Fibroblast of lung (primary cell): ENCODE results near the gene PLXNA4. TPM values are rescaled to one million over a fixed set of nuclear protein-coding genes. Genes with fewer than 3 reads are reported as not detected.

Experiments
- DNase-seq, 2 donors: peaks; one replicate each; pipeline versions ENCODE4 v3.0.0 to v3.0.0-alpha.2; 2010; ENCODE audit warnings: low read depth in 2 of 2
- H2AFZ ChIP-seq: 2 replicates; pipeline ENCODE4 v1.5.1; 2012; ENCODE audit warnings: low read length, control low read depth, inconsistent platforms
- H3K27ac ChIP-seq: 2 replicates; pipeline ENCODE4 v1.5.1; 2011; ENCODE audit warnings: low read length, control low read depth; ENCODE audit not compliant: insufficient read depth
- H3K27me3 ChIP-seq: 2 replicates; pipeline ENCODE4 v1.5.1; 2011; ENCODE audit warnings: mild to moderate bottlenecking, low read length; ENCODE audit not compliant: control insufficient read depth, insufficient read depth
- H3K36me3 ChIP-seq: 2 replicates; pipeline ENCODE4 v1.5.1; 2011; ENCODE audit warnings: low read length; ENCODE audit not compliant: control insufficient read depth, insufficient read depth
- H3K4me1 ChIP-seq: 2 replicates; pipeline ENCODE4 v1.5.1; 2011; ENCODE audit warnings: low read length; ENCODE audit not compliant: control insufficient read depth, insufficient read depth; ENCODE audit errors: extremely low read depth
- H3K4me2 ChIP-seq: 2 replicates; pipeline ENCODE4 v1.5.1; 2011; ENCODE audit warnings: low read length, control low read depth; ENCODE audit not compliant: insufficient read depth; ENCODE audit errors: extremely low read depth
- H3K4me3 ChIP-seq, 4 experiments: fragments of 200-600 bp in 1 of 4; sonication (generic) in 1 of 4; replicated peaks in 1 of 4; 2 replicates each; pipeline ENCODE4 v1.5.1; 2011 to 2016; ENCODE audit warnings: low read length in 4 of 4, low read depth in 3 of 4, mild to moderate bottlenecking in 3 of 4, control low read depth in 2 of 4, inconsistent platforms in 1 of 4, mixed read lengths in 1 of 4; ENCODE audit not compliant: insufficient read depth in 1 of 4; ENCODE audit errors: control extremely low read depth in 1 of 4
- H3K79me2 ChIP-seq: 2 replicates; pipeline ENCODE4 v1.5.1; 2012; ENCODE audit warnings: mild to moderate bottlenecking, low read length, inconsistent platforms; ENCODE audit not compliant: control insufficient read depth, insufficient read depth
- H3K9ac ChIP-seq: 2 replicates; pipeline ENCODE4 v1.5.1; 2011; ENCODE audit warnings: mild to moderate bottlenecking, low read length, control low read depth; ENCODE audit not compliant: insufficient read depth
- H3K9me3 ChIP-seq: 2 replicates; pipeline ENCODE4 v1.5.1; 2012; ENCODE audit warnings: low read depth, low read length; ENCODE audit not compliant: control insufficient read depth, insufficient read depth
- H4K20me1 ChIP-seq: 2 replicates; pipeline ENCODE4 v1.5.1; 2011; ENCODE audit warnings: low read length; ENCODE audit not compliant: control insufficient read depth, insufficient read depth; ENCODE audit errors: extremely low read depth
- CTCF ChIP-seq, 2 donors: IDR thresholded peaks in 1 of 2; conservative IDR thresholded peaks in 1 of 2; 1 replicate in 1 of 2; 2 replicates in 1 of 2; pipeline ENCODE4 v1.5.1; 2011 to 2012; ENCODE audit warnings: low read length in 2 of 2, control low read depth in 1 of 2, inconsistent platforms in 1 of 2, low read depth in 1 of 2, mild to moderate bottlenecking in 1 of 2
- EZH2 ChIP-seq: IDR thresholded peaks from 2 replicates; pipeline ENCODE4 v1.5.1; 2012; ENCODE audit warnings: low read length, control low read depth, mild to moderate bottlenecking; ENCODE audit errors: missing control alignments
- polyA plus RNA-seq, 2 donors: library from polyadenylated mRNA; depleted of rRNA in 1 of 2; stranded (reverse) in 1 of 2; unstranded in 1 of 2; fragments of >200 nt; gene quantifications; 2 replicates each; pipeline ENCODE4 v1.2.1, GENCODE V29; 2011 to 2012; ENCODE audit warnings: missing spikeins in 1 of 2
- total RNA-seq: library from RNA; depleted of rRNA; stranded (reverse); fragments of >200 nt; gene quantifications from 2 replicates; pipeline ENCODE4 v1.2.1, GENCODE V29; 2014

Gene PLXNA4
- total and polyA plus RNA-seq, 2 donors (not counting 1 experiment from before 2014, with no cell fraction given) = 1.2 to 1.5 TPM

GRCh38 chr7:132176719-132177118 is 399.6 kb downstream of the PLXNA4 start:
- Histone ChIP-seq H3K27ac (no peak overlapping the region), H3K9ac (no peak overlapping the region), H3K9me3 (no peaks in the 10 kb centered on the region), H3K4me1 (no peaks in the 10 kb centered on the region), H3K4me2 (no peak overlapping the region), H4K20me1 (no peaks in the 10 kb centered on the region), H3K79me2 (no peaks in the 10 kb centered on the region), H2AFZ (no peak overlapping the region), H3K4me3 (no peak overlapping the region), H3K36me3 (no peaks in the 10 kb centered on the region), H3K27me3 (no peaks in the 10 kb centered on the region)
- no peak for TF ChIP-seq CTCF (conservative IDR thresholded peaks at IDR 0.05 in 1 of 2, IDR thresholded peaks at IDR 0.05 in 1 of 2; ENCODE audit: low read depth in 1 of 2, low read length in 2 of 2)
- DNase-seq = no peak

GRCh38 chr7:132171130-132171576 is 405.1 kb downstream of the PLXNA4 start:
- TF ChIP-seq CTCF (conservative IDR thresholded peaks at IDR 0.05 in 1 of 2, IDR thresholded peaks at IDR 0.05 in 1 of 2; ENCODE audit: low read depth in 1 of 2, low read length in 2 of 2) (no peak), EZH2 (no peak)
- no peak overlapping the region for H3K4me3 ChIP-seq
- no peaks in the 10 kb centered on the region for H3K79me2 ChIP-seq
- H3K9ac ChIP-seq = no peak overlapping the region
- no peak overlapping the region for H3K27ac ChIP-seq
- H3K27me3 ChIP-seq = no peaks in the 10 kb centered on the region
- DNase-seq = no peak
- no peak overlapping the region for H2AFZ ChIP-seq
- no peak overlapping the region for H3K4me2 ChIP-seq
- H3K4me1 ChIP-seq = no peaks in the 10 kb centered on the region
- H3K36me3 ChIP-seq = no peaks in the 10 kb centered on the region
- H4K20me1 ChIP-seq = no peaks in the 10 kb centered on the region
- H3K9me3 ChIP-seq = no peaks in the 10 kb centered on the region

GRCh38 chr7:132169730-132170129 is 406.5 kb downstream of the PLXNA4 start:
- no peak overlapping the region for H3K4me3 ChIP-seq
- no peak overlapping the region for H3K9ac ChIP-seq
- no peak for DNase-seq
- H3K4me1 ChIP-seq = no peaks in the 10 kb centered on the region
- H3K9me3 ChIP-seq = no peaks in the 10 kb centered on the region
- H3K27me3 ChIP-seq = no peaks in the 10 kb centered on the region
- H3K27ac ChIP-seq = no peak overlapping the region
- no peak overlapping the region for H2AFZ ChIP-seq
- H3K36me3 ChIP-seq = no peaks in the 10 kb centered on the region
- no peaks in the 10 kb centered on the region for H4K20me1 ChIP-seq
- no peaks in the 10 kb centered on the region for H3K79me2 ChIP-seq
- no peak overlapping the region for H3K4me2 ChIP-seq
- TF ChIP-seq CTCF (conservative IDR thresholded peaks at IDR 0.05 in 1 of 2, IDR thresholded peaks at IDR 0.05 in 1 of 2; ENCODE audit: low read depth in 1 of 2, low read length in 2 of 2) = no peak
- TF ChIP-seq EZH2 = no peak
